Thyroid gland (tissue), 4 donors: ENCODE results near the gene CDC42BPA.

Experiments
- POLR2A ChIP-seq, 2 donors: fragments of 450-650 bp; IDR thresholded peaks; one replicate each; pipeline ENCODE4 v1.6.1; 2017; ENCODE audit warnings: antibody characterized with exemption in 2 of 2, mild to moderate bottlenecking in 2 of 2, moderate library complexity in 1 of 2
- TF ChIP-seq, protein P1 (sequence below), 6 experiments: fragments of 200-600 bp in 3 of 6; fragments of 450-650 bp in 3 of 6; sonication (generic) in 3 of 6; IDR thresholded peaks; one replicate each; pipeline ENCODE4 v1.5.1; 2016 to 2019; ENCODE audit warnings: antibody characterized with exemption in 6 of 6, mild to moderate bottlenecking in 2 of 6, inconsistent platforms in 1 of 6, moderate library complexity in 1 of 6

DNA sequence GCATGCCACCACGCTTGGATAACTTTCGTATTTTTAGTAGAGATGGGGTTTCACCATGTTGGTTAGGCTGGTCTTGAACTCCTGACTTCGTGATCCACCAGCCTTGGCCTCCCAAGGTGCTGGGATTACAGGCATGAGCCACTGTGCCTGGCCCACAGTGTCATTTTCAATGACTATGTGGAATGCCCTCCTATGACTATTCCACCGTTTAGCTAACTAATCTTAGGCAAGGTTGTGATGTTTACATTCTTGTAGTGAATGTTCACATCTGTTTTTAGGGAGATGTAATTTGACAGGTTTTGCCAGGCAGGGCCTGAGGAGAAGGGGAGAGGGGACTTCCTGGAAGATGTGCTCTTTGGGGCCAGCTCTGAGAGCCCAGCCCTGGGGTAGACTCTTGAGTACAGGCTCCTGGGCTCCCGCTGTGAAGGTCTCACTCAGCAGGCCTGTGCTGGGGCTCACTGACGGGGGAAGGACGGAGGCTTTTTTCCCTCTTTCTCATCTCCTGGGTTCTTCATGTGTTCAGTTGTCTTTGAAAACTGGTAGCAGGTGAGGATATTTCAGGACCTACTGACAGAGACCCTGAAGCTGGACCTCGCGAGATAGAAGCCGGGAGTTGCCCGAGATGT is 365.0 kb downstream of the CDC42BPA start:
- TF ChIP-seq, protein P1, sequence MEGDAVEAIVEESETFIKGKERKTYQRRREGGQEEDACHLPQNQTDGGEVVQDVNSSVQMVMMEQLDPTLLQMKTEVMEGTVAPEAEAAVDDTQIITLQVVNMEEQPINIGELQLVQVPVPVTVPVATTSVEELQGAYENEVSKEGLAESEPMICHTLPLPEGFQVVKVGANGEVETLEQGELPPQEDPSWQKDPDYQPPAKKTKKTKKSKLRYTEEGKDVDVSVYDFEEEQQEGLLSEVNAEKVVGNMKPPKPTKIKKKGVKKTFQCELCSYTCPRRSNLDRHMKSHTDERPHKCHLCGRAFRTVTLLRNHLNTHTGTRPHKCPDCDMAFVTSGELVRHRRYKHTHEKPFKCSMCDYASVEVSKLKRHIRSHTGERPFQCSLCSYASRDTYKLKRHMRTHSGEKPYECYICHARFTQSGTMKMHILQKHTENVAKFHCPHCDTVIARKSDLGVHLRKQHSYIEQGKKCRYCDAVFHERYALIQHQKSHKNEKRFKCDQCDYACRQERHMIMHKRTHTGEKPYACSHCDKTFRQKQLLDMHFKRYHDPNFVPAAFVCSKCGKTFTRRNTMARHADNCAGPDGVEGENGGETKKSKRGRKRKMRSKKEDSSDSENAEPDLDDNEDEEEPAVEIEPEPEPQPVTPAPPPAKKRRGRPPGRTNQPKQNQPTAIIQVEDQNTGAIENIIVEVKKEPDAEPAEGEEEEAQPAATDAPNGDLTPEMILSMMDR (IDR thresholded peaks at IDR 0.05), result no peak
- TF ChIP-seq POLR2A (IDR thresholded peaks at IDR 0.05), result no peak
